Right kidney (tissue), 9 donors: Measurements from ENCODE around the gene PLEKHA5.
"Not testable (repeated sequence)": the region's sequence is repeated elsewhere in the genome, so short reads cannot be mapped to it uniquely, and the experiment has no call there.

Experiments
- DNase-seq: peaks from one replicate; pipeline ENCODE4 v3.0.0-alpha.2; 2016
- long read RNA-seq, 8 donors: transcript quantifications; one replicate each; lab custom pipeline, GENCODE V29; 2026

The PLEKHA5 gene, protein sequence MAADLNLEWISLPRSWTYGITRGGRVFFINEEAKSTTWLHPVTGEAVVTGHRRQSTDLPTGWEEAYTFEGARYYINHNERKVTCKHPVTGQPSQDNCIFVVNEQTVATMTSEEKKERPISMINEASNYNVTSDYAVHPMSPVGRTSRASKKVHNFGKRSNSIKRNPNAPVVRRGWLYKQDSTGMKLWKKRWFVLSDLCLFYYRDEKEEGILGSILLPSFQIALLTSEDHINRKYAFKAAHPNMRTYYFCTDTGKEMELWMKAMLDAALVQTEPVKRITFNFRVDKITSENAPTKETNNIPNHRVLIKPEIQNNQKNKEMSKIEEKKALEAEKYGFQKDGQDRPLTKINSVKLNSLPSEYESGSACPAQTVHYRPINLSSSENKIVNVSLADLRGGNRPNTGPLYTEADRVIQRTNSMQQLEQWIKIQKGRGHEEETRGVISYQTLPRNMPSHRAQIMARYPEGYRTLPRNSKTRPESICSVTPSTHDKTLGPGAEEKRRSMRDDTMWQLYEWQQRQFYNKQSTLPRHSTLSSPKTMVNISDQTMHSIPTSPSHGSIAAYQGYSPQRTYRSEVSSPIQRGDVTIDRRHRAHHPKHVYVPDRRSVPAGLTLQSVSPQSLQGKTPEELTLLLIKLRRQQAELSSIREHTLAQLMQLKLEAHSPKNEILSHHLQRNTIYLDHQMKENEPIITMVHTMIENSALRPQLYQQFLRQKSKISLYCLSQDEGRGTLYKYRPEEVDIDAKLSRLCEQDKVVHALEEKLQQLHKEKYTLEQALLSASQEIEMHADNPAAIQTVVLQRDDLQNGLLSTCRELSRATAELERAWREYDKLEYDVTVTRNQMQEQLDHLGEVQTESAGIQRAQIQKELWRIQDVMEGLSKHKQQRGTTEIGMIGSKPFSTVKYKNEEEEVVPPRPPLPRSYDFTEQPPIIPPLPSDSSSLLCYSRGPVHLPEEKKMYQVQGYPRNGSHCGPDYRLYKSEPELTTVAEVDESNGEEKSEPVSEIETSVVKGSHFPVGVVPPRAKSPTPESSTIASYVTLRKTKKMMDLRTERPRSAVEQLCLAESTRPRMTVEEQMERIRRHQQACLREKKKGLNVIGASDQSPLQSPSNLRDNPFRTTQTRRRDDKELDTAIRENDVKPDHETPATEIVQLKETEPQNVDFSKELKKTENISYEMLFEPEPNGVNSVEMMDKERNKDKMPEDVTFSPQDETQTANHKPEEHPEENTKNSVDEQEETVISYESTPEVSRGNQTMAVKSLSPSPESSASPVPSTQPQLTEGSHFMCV
- long read RNA-seq, donor 1, full-length matches to known transcripts: 4 of 16 reads
- long read RNA-seq, donor 1, partial matches to known transcripts: 12 of 16 reads
- long read RNA-seq, donor 1, other reads (novel, unspliced or antisense): 0 of 16 reads
- long read RNA-seq, donor 2, full-length matches to known transcripts: 1 of 15 reads
- long read RNA-seq, donor 2, partial matches to known transcripts: 14 of 15 reads
- long read RNA-seq, donor 2, other reads (novel, unspliced or antisense): 0 of 15 reads
- long read RNA-seq, donor 3, full-length matches to known transcripts: 2 of 2 reads
- long read RNA-seq, donor 3, partial matches to known transcripts: 0 of 2 reads
- long read RNA-seq, donor 3, other reads (novel, unspliced or antisense): 0 of 2 reads
- long read RNA-seq, donor 4, full-length matches to known transcripts: 1 of 16 reads
- long read RNA-seq, donor 4, partial matches to known transcripts: 15 of 16 reads
- long read RNA-seq, donor 4, other reads (novel, unspliced or antisense): 0 of 16 reads
- long read RNA-seq, donor 5, full-length matches to known transcripts: 4 of 4 reads
- long read RNA-seq, donor 5, partial matches to known transcripts: 0 of 4 reads
- long read RNA-seq, donor 5, other reads (novel, unspliced or antisense): 0 of 4 reads
- long read RNA-seq, donor 6, full-length matches to known transcripts: 1 of 17 reads
- long read RNA-seq, donor 6, partial matches to known transcripts: 16 of 17 reads
- long read RNA-seq, donor 6, other reads (novel, unspliced or antisense): 0 of 17 reads
- long read RNA-seq, donor 7, full-length matches to known transcripts: 8 of 40 reads
- long read RNA-seq, donor 7, partial matches to known transcripts: 32 of 40 reads
- long read RNA-seq, donor 7, other reads (novel, unspliced or antisense): 0 of 40 reads
- long read RNA-seq, donor 8, full-length matches to known transcripts: 6 of 26 reads
- long read RNA-seq, donor 8, partial matches to known transcripts: 20 of 26 reads
- long read RNA-seq, donor 8, other reads (novel, unspliced or antisense): 0 of 26 reads

DNA sequence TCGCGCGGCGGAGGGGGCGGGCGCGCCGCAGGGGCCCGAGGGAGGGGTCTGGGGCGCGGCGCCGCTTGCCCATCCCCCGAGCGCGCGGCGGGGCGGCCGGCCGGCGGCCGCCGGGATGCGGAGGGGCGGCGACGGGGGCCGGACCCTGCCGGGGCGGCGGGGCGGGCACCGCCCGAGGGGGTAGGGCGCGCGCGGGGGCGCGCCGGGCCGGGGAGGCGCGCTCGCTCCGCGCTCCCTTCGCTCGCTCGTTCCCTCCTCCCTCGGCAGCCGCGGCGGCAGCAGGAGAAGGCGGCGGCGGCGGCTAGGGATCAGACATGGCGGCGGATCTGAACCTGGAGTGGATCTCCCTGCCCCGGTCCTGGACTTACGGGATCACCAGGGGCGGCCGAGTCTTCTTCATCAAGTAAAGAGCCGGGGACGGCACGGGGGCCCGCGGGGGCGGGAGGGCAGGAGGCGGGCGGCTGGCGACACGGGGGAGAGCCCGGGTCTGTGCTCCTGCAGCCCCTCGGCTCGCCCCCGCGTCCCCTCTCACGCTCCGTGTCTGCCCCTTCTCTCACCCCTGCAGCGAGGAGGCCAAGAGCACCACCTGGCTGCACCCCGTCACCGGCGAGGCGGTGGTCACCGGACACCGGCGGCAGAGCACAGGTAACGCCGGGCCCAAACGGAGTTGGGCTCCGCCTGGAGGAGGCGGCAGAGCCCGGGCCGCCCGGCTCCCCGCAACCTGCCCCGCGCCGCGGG lies at the start of gene PLEKHA5:
Gene PLEKHA5, plus strand, starts transcription at position 248 of the 738 bp plus-strand sequence. Its CDS starts 67 bp downstream, at position 315.
- DNase-seq: peak; percentile 82

DNA sequence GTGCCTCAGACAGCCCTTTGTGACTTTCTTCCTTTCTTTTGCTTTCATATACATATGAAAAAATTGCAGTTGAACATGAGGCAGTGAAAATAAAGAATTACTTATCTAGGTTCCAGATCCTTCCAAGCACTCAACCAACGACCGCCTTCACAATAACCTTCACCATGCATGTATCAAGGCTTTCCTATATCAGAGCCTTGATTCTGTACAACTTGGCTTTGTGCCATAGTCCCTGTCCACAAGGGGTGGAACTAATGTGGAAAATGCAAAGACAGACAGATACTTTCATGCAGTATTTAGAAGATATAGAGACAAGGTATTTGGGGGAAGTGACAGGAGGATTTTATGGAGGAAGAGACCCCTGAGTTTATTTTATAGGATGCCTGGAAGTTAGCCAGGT lies 48.6 kb upstream of the PLEKHA5 start:
- DNase-seq: no peak

DNA sequence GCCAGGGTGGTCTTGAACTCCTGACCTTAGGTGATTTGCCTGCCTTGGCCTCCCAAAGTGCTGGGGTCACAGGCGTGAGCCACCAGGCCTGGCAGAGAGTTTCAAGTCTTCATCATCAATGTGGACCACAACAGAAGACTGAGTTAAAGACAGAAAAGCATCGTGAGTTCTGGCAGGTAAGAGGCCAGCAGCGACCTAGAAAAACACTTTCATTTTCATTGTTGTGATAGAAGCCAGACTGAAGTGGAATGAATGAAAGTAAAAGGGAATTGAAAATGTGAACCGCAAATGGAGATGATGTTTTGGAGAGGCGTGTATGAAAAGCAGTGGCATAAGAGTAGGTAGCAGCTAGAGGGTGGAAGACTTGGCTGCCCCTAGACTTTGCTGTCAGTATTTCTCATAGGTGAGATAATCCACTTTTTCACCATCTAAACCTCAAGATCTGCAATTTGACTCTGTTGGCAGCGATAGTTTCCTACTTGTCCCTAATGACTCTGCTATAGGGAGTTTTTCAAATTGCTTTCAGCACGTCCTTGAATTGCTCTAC lies 47.1 kb upstream of the PLEKHA5 start:
- no peak for DNase-seq

DNA sequence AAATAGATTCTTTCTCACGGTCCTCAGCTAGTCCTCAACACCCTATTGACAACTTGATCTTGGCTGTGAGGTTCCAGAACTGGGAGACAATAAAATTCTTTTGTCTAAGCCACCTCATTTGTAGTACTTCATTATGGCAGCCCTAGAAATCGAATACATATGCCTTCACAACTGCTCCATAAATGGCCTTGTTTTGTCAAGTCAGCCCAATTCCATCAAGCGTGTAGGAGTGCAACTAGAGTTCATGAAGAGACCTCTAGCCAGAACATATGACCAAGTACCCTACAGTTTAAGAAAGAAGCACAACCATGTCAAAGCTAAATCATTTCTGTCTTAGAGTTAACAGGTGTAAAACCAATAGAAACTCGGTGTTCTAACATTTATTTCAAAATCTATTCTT lies 45.0 kb upstream of the PLEKHA5 start:
- DNase-seq: no peak

DNA sequence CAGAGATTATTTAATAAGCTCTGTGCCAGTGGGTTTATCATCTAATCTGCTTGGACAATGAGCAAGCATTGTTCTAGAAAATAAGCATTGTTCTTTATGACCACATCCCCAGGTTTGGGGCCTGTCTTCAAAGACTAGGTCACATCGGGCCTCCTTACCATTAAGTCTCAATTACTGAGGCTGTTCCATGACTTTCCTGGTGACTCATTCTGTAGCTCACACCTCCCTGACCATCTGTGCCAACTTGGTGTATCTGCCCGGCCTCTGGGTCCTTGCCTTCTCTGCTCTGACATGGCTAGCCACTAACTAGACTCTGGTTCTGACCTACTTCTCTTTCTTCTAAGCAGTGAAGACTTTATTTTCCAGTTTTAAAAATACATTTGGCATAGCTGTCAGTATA lies 44.4 kb upstream of the PLEKHA5 start:
- no peak for DNase-seq

DNA sequence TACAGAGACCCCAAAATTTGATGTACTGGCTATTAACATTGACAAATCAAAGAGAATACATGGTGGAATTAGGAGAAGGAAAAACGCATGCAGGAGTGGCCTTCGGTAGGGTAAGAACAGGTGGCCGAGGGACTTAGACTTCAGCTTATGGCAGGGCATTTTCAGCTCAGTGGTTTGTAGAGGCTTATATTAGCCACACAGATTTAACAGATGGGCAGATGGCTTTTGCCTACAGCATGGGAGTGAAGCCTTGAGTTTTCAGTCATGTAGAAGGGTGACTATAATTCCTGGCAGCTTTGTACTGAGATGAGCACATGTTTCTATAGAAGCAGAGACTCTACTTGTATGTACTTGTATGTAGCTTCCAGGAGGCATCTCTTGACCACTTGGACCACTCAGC lies 40.9 kb upstream of the PLEKHA5 start:
- no peak for DNase-seq

DNA sequence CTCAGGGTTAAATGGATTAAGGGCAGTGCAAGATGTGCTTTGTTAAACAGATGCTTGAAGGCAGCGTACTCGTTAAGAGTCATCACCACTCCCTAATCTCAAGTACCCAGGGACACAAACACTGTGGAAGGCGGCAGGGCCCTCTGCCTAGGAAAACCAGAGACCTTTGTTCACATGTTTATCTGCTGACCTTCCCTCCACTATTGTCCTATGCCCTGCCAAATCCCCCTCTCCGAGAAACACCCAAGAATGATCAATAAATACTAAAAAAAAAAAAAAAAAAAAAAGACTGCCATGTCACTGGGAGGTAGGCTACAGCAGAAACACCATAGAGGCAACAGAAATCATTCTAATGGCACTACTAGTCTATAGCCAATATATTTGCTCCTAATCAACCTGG lies 37.1 kb upstream of the PLEKHA5 start:
- not testable (repeated sequence) for DNase-seq

DNA sequence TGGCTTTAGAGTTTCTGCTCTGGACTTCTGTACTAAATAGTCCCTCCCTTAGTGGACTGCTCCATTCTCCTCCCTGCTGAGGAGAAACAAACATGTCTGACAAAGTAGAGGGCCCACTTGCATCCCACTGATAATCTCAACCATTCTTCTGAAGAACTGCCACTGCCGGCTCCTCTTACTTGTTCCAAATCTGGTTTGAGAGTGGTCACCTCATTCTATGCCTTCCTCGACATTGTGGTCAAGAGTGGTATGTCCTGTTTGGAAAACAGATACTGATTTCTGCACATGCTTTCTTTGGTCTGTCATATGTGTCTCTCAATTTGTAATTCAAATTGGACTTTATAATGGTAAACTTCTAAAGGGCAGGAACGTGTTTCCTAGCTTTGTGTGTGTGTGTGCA lies 36.3 kb upstream of the PLEKHA5 start:
- DNase-seq: no peak

DNA sequence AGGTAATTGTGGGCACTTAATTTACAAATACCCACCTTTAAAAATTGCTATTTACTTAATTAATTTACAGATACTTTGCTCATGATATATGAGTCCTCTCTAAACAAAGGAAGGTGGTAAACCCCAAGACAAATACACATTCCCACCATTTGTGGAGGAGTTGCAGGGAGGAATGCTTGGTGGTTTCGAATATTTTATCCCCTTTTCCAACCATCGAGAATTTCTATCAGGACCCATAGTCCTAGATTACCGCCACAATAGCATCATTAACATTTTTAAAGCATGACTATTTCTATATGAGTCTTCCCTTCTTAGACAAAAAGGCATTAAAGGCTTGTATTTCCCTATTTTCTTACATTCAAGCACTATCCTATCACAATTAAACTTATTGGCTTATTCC lies 34.2 kb upstream of the PLEKHA5 start:
- DNase-seq: no peak

DNA sequence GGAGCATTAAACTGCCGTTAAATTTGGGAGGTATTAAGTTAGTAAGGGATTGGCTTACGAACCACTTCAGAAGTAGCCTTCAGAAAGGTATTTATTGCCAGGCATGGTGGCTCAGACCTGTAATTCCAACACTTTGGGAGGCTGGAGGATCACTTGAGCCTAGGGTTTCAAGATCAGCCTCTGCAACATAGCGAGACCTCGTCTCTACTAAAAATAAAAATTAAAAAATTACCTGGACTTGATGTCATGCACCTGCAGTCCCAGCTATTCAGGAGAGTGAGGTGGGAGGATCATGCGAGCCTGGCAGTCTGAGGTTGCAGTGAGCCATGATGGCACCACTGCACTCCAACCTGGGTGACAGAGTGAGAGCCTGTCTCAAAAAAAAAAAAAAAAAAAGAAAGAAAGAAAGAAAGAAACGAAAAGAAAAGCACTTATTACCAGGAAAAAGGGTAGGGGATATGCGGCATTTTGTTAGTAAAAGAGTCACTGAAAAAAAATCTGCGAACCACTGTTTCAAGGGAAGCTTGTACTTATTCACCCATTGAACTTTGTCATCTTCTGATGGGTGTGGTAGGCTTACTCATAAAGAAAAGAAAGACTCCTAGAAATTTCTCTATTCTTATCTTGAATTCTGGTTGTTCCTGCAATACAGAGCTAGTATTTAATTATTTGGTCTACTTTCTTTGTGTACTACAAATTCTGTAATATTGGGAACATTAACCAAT lies 33.6 kb upstream of the PLEKHA5 start:
- DNase-seq: no peak

DNA sequence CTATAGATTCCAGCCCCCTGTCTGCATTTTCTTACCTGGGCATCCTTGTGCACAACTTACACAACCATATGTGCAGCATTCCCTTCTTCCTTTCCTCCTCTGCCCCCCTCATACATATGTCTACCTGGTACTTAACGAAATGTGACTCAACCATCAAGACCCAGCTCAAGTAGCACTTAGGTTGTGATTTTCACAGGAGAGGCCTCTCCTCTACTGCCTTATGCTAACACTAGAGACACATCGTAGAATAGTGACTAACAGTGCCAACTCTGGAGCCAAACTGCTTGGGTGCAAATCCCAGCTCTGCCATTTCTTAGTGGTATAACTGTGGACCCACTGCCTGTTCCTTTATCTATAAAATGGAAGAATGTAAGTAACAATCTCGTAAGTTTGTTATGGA lies 24.1 kb upstream of the PLEKHA5 start:
- no peak for DNase-seq

DNA sequence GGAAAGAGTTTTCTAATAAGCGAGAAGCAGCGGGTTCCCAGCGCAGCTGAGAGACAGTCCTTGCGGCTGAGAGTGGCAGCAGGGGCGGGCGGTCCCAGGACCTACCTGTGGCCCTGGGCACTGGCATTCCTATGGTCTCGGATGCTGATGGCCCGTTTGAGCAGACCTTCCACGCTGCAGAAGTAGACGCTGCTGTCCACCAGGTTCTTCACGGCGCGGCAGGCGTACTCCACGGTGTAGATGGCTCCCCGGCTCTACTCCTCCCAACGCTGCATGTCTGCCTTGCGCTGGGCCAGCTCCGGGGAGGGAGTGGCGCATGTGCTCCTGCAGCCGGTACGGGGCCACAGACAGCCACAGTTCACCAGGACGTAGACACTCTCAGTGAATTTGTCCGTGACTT lies 21.8 kb upstream of the PLEKHA5 start:
- no peak for DNase-seq

DNA sequence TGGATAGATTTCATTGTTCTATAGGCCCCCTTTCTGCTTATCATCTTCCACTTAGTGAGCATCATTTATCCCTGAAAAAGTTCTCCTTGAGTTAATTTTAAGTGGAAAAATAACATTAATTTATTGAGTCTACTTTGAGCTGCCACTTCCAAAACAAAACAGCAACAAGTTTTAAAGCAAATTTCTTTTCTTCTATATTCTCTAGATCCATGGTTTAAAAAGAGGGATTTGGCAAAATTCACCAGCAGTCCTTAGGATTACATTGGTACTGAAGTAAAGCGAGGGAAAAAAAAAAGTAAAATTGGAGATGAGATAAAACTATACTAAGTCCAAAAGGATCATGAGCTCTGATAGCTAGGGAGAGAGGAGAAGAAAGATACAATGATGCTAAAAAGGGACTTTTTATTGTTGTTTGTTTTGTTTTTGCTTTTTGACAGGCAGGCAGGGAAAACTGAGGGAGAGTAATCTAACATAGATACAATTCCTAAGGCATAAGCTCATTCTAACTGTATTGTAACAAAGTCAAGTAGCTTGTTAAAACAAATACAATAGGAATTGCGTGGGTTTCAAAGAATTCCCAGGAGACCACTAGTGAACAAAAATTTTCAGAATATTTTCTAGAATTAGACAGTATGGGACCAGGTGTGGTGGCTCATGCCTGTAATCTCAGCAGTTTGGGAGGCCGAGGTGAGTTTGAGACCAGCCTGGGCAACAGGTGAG lies 19.2 kb upstream of the PLEKHA5 start:
- DNase-seq: no peak

DNA sequence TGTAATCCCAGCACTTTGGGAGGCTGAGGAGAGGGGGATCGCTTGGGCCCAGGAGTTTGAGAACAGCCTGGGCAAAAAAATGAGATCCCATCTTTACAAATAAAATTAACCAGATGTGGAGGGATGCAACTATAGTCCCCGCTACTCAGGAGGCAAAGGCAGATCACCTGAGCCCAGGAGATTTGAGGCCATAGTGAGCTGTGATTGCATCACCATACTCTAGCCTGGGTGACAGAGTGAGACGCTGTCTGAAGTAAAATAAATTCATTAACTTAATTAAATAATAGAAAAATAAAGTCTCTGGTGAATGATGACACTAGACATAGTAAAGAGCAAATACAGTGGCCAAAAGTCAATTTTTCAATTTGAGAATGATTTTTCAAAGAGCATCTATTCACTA lies 16.1 kb upstream of the PLEKHA5 start:
- DNase-seq: no peak

DNA sequence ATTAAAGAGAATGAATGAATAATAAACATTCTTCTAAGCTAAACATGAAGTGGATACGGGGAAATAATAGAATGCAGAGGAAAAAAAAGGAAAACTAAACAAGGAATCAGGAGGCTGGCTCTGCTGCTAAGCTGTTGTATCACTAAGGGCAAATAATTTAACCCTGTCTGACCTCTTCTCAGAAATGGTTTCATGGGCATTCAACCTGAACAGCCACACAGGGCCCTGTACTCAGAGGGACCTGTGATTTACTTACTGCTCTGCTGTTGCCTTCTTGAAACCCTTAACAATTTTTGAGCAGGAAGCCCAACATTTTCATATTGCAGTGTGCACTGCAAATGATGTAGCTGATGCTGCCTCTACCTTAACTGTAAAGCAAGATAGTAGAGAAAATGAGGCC lies 14.2 kb upstream of the PLEKHA5 start:
- no peak for DNase-seq

DNA sequence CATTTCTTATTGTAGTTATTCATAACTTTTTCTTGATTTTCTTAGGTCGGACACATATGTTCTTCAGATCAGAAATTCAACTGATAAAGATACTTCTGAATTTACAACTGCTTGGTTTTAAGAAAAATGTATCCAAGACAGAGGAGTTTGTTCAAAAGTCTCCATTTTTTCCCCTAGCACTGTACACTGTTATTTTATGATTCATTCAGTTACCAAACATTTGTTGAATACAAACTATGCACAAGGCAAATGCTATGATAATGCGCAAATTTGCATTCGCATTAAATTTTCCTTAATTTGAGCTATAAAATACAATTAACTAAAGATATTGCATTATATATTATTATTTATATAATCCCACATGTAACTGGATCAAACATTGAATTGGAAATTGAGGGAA lies 10.1 kb upstream of the PLEKHA5 start:
- DNase-seq: no peak

DNA sequence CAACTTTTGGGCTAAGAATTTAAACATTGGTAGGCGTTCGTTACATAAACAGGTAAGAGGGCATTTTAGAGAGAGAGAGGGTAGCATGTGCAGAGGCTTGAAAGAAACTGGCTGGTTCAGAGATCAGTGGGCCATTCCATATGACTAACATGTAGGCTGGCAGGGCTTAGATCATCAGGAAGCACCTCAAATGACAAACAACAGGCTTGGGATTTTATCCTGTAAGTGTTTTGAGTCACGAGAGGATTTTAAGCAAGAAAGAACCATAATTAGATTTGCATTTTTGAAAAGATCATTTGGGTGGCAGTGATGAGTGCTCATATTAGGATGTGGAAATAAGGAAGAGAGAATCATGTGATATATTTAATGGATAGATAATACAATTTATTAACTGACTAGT lies 8.7 kb upstream of the PLEKHA5 start:
- no peak for DNase-seq

DNA sequence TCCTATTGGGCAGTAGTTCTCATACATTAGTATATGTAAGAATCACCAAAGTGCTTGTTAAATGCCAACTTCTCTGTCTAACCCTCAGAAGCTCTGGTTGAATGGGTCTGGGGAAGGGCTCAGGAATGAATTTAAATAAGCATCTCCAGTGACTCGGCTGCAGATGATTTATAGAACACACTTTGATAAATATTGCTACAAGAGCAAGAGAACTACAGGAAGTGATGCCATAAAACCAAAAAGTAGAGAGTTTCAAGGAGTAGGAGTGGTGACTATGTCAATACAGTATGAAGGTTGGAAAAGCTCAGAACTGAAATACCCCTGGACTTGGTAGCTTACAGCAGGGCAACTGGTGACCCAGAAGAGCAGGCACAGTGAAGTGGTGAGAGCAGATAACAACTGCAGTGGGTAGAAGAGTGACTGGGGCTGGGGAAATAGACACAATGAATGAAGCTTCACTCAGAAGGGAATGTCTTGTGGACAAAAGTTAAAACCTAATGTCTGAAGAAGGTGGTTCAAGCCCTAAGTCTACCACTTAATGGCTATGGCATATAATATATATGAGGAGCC lies 8.0 kb upstream of the PLEKHA5 start:
- DNase-seq: no peak
